ENCODE results near the gene CCDC82. TPM values are rescaled to one million over a fixed set of nuclear protein-coding genes. Genes with fewer than 3 reads are reported as not detected.

Gene CCDC82
- total RNA-seq, 1 donor from 2014 or later: 27.1 TPM

- Histone ChIP-seq H3K9me3 (no peaks in the 10 kb centered on the region), H3K27me3 (ENCODE audit: low read depth) (no peaks in the 10 kb centered on the region), H3K36me3 (no peaks in the 10 kb centered on the region), H3K4me3 (no peak overlapping the region), H3K27ac (no peak overlapping the region), H3K4me1 (peaks cover 89% of the 10 kb centered on the region)
- DNase-seq: no peak
- no peak for TF ChIP-seq CTCF (IDR thresholded peaks at IDR 0.05)
- no peak for ATAC-seq
- intact Hi-C loops (cut with DNase I): no loop called here
Observed at GRCh38 chr11:96319898-96320656, 69.6 kb downstream of the CCDC82 start.

- H3K4me1 ChIP-seq: peaks cover 90% of the 10 kb centered on the region
- DNase-seq (no peak), ATAC-seq (no peak)
- intact Hi-C loops (cut with DNase I): no loop called here
- no peaks in the 10 kb centered on the region for H3K9me3 ChIP-seq
- H3K27ac ChIP-seq: peak overlapping the region; percentile 11
- no peak for TF ChIP-seq CTCF (IDR thresholded peaks at IDR 0.05)
- H3K27me3 ChIP-seq (ENCODE audit: low read depth): no peaks in the 10 kb centered on the region
- H3K36me3 ChIP-seq: no peaks in the 10 kb centered on the region
- H3K4me3 ChIP-seq: no peak overlapping the region
Observed at GRCh38 chr11:96318850-96319249, 70.9 kb downstream of the CCDC82 start.

- Histone ChIP-seq H3K4me1 (peaks cover 95% of the 10 kb centered on the region), H3K27me3 (ENCODE audit: low read depth) (no peaks in the 10 kb centered on the region), H3K27ac (peak overlapping the region; percentile 11), H3K9me3 (no peaks in the 10 kb centered on the region), H3K36me3 (no peaks in the 10 kb centered on the region), H3K4me3 (no peak overlapping the region)
- DNase-seq (no peak), ATAC-seq (no peak)
- TF ChIP-seq CTCF (IDR thresholded peaks at IDR 0.05): no peak
- intact Hi-C loops (cut with DNase I): no loop called here
Observed at GRCh38 chr11:96318399-96318798, 71.3 kb downstream of the CCDC82 start.

- H3K4me1 ChIP-seq: peaks cover 99% of the 10 kb centered on the region
- ATAC-seq (no peak), DNase-seq (no peak)
- no peak overlapping the region for H3K4me3 ChIP-seq
- H3K9me3 ChIP-seq: no peaks in the 10 kb centered on the region
- H3K36me3 ChIP-seq: no peaks in the 10 kb centered on the region
- TF ChIP-seq CTCF (IDR thresholded peaks at IDR 0.05): no peak
- H3K27me3 ChIP-seq (ENCODE audit: low read depth): no peaks in the 10 kb centered on the region
- intact Hi-C loops (cut with DNase I): no loop called here
- H3K27ac ChIP-seq: no peak overlapping the region
Observed at GRCh38 chr11:96317985-96318384, 71.7 kb downstream of the CCDC82 start.

- DNase-seq: no peak
- ATAC-seq: no peak
- Histone ChIP-seq H3K9me3 (no peaks in the 10 kb centered on the region), H3K27me3 (ENCODE audit: low read depth) (no peaks in the 10 kb centered on the region), H3K4me1 (peaks cover 100% of the 10 kb centered on the region), H3K4me3 (no peak overlapping the region), H3K36me3 (no peaks in the 10 kb centered on the region), H3K27ac (peak overlapping the region; percentile 28)
- TF ChIP-seq CTCF (IDR thresholded peaks at IDR 0.05): no peak
- intact Hi-C loops (cut with DNase I): no loop called here
Observed at GRCh38 chr11:96317571-96317970, 72.1 kb downstream of the CCDC82 start.

Data from lower lobe of right lung (tissue), 2 donors.